ENCODE measurements around the gene ZNF324.
A peak's percentile ranks its signal among the peaks of the same experiment; 100 is the strongest.

The ZNF324 gene

DNA sequence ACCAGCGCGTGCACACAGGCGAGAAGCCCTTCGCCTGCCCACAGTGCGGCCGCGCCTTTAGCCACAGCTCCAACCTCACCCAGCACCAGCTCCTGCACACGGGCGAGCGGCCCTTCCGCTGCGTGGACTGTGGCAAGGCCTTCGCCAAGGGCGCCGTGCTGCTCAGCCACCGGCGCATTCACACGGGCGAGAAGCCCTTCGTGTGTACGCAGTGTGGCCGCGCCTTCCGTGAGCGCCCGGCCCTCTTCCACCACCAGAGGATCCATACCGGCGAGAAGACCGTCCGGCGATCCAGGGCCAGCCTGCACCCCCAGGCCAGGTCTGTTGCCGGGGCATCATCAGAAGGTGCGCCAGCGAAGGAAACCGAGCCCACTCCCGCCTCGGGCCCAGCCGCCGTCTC is 4.9 kb downstream of the ZNF324 start:
- Histone ChIP-seq H3K4me3 (replicated peaks; ENCODE audit: insufficient read depth, low read length) (no peak overlapping the region), H3K27me3 (ENCODE audit: insufficient read depth, poor library complexity, severe bottlenecking) (no peaks in the 10 kb centered on the region), H3K27ac (replicated peaks) (no peak overlapping the region)
- no peak for DNase-seq (ENCODE audit: low read depth in 1 of 2, low spot score in 1 of 2)
- TF ChIP-seq POLR2AphosphoS5 (IDR thresholded peaks at IDR 0.05; ENCODE audit: low read depth): peak; percentile 18; the same call in 1 of the 2 replicates
- no peak for TF ChIP-seq SPI1 (IDR thresholded peaks at IDR 0.05; ENCODE audit: borderline replicate concordance, low read depth)

DNA sequence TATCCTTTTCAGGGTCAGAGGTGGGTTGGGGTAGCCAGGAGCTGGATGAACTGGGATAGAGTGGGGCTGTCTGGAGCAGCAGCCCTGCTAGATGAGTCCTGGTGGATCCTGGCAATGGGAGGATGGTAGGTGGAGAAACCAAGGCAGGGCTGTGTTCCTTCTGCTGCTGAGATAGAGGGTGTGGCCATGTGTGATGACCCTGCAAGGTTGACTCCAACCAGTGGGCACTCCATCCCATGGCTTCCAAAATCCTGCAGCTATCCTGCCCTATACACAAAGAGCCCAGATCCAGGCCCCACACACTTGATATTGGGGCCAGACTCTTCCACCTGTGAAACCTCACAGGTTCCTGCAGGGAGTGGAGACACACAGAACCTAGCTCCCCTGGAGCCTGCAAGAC is 6.9 kb downstream of the ZNF324 start:
- Histone ChIP-seq H3K27ac (replicated peaks) (no peak overlapping the region), H3K27me3 (ENCODE audit: insufficient read depth, poor library complexity, severe bottlenecking) (no peaks in the 10 kb centered on the region), H3K4me3 (replicated peaks; ENCODE audit: insufficient read depth, low read length) (no peak overlapping the region)
- TF ChIP-seq GABPA (IDR thresholded peaks at IDR 0.05; ENCODE audit: low read depth): no peak
- no peak for TF ChIP-seq CTCF (IDR thresholded peaks at IDR 0.05; ENCODE audit: insufficient read depth, low read length)
- no peak for TF ChIP-seq REST (IDR thresholded peaks at IDR 0.05; ENCODE audit: insufficient replicate concordance, low read depth)
- TF ChIP-seq POLR2AphosphoS5 (IDR thresholded peaks at IDR 0.05; ENCODE audit: low read depth): no peak; the same call in 1 of the 2 replicates
- DNase-seq (ENCODE audit: low read depth in 1 of 2, low spot score in 1 of 2): no peak

- H3K27ac ChIP-seq (replicated peaks): no peak overlapping the region; the same call in 1 of the 2 replicates
- no peak for DNase-seq (ENCODE audit: low read depth in 1 of 2, low spot score in 1 of 2)
- TF ChIP-seq POLR2AphosphoS5 (IDR thresholded peaks at IDR 0.05; ENCODE audit: low read depth): no peak
Measured at GRCh38 chr19:58474291-58474996, 7.6 kb downstream of the ZNF324 start.

DNA sequence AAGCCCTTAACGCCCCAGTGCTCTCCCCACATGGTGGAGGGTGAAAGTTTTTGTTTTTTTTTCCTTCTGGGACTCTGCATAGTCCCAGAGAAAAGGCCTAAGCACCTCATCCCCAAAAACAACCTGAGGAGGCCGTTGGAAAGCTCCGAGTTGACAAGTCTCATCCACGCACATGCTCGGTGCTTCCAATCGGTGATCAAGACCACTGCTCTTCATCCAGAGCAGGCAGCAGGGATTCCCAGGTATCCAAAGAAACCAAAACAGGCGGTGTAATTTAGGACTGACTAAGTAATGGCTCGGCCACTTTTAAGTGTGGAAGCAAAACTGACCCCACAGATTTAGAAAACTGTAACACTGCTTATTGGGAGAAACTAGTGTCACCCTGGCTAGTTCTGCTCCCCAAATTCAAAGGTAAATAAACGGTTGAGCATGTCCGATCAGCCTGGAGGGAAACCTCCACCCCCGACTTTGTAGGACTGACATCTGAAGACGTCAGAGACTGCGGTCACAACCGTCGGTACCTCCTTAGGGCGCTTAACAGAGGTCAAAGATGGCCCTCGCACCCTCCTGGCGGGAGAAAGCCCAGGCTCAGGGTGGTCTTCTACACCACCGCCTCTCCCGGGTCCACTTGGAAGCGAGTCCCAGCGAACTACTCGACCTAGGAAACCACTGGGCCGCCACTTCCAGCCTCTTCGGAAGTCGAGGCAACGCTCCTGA is 8.3 kb downstream of the ZNF324 start:
- peak overlapping the region; percentile 79 for H3K27ac ChIP-seq (replicated peaks)
- DNase-seq (ENCODE audit: low read depth in 1 of 2, low spot score in 1 of 2): peak in 1 of 2 experiments; percentile 36

More at GRCh38 chr19:58474291-58474996, 7.6 kb downstream of the ZNF324 start:
- no peak overlapping the region for H3K4me3 ChIP-seq (replicated peaks; ENCODE audit: insufficient read depth, low read length)
- no peaks in the 10 kb centered on the region for H3K27me3 ChIP-seq (ENCODE audit: insufficient read depth, poor library complexity, severe bottlenecking)

More for the DNA sequence above, 8.3 kb downstream of the ZNF324 start:
- H3K27me3 ChIP-seq (ENCODE audit: insufficient read depth, poor library complexity, severe bottlenecking): no peaks in the 10 kb centered on the region
- TF ChIP-seq REST (IDR thresholded peaks at IDR 0.05; ENCODE audit: insufficient replicate concordance, low read depth): no peak
- TF ChIP-seq GABPA (IDR thresholded peaks at IDR 0.05; ENCODE audit: low read depth): no peak
- no peak for TF ChIP-seq POLR2AphosphoS5 (IDR thresholded peaks at IDR 0.05; ENCODE audit: low read depth)
- no peak for TF ChIP-seq SPI1 (IDR thresholded peaks at IDR 0.05; ENCODE audit: borderline replicate concordance, low read depth)
- TF ChIP-seq CTCF (IDR thresholded peaks at IDR 0.05; ENCODE audit: insufficient read depth, low read length): no peak
- peak overlapping the region; percentile 70 for H3K4me3 ChIP-seq (replicated peaks; ENCODE audit: insufficient read depth, low read length)

Data from HL-60 (cell line).